ENCODE results near the gene LRRC26. TPM values are rescaled to one million over a fixed set of nuclear protein-coding genes. Genes with fewer than 3 reads are reported as not detected.

LRRC26 gene
- total and polyA plus RNA-seq, 4 donors: 0.12 to 5.2 (median 0.57) TPM

GRCh38 chr9:137128862-137129455 lies 40.9 kb downstream of the LRRC26 start:
- no peak for DNase-seq
- WGBS, 2 donors: 24 to 27% methylated on average over 37 of the region's 37 CpGs
- Histone ChIP-seq H3K27me3 (ENCODE audit: control insufficient read depth in 3 of 3, insufficient read depth in 3 of 3, low read length in 2 of 3) (peaks cover 0 to 3% (median 0%) of the 10 kb centered on the region in 3 donors), H3K4me1 (ENCODE audit: control insufficient read depth in 5 of 5, insufficient read depth in 5 of 5, low read length in 5 of 5) (peaks cover 0 to 16% (median 6%) of the 10 kb centered on the region in 5 donors), H3K9ac (ENCODE audit: insufficient read depth in 1 of 2, low read length in 2 of 2) (no peak overlapping the region), H3K4me3 (peak overlapping the region; percentile 76), H3K36me3 (ENCODE audit: control insufficient read depth in 4 of 4, insufficient read depth in 4 of 4, low read length in 4 of 4) (no peaks in the 10 kb centered on the region), H3K9me3 (ENCODE audit: control insufficient read depth in 4 of 4, insufficient read depth in 3 of 4, low read length in 3 of 4) (peaks cover 0 to 5% (median 0%) of the 10 kb centered on the region in 4 donors), H3K27ac (ENCODE audit: low read depth in 1 of 2, low read length in 1 of 2) (peak overlapping the region; percentile 65 to 80)
- no peak for ATAC-seq (ENCODE audit: insufficient read depth, low FRiP score)
- TF ChIP-seq CTCF (IDR thresholded peaks at IDR 0.05; ENCODE audit: control extremely low read depth, extremely low read depth): no peak

GRCh38 chr9:137128158-137128861 lies 41.5 kb downstream of the LRRC26 start:
- no peak overlapping the region for H3K9ac ChIP-seq (ENCODE audit: insufficient read depth in 1 of 2, low read length in 2 of 2)

GRCh38 chr9:137127301-137128157 lies 42.3 kb downstream of the LRRC26 start:
- ATAC-seq (ENCODE audit: insufficient read depth, low FRiP score) (no peak), DNase-seq (peak; percentile 24 to 59 (median 37))
- H3K9me3 ChIP-seq (ENCODE audit: control insufficient read depth in 4 of 4, insufficient read depth in 3 of 4, low read length in 3 of 4): peaks cover 0 to 5% (median 0%) of the 10 kb centered on the region in 4 donors
- TF ChIP-seq CTCF (IDR thresholded peaks at IDR 0.05; ENCODE audit: control extremely low read depth, extremely low read depth): no peak
- H3K27me3 ChIP-seq (ENCODE audit: control insufficient read depth in 3 of 3, insufficient read depth in 3 of 3, low read length in 2 of 3): no peaks in the 10 kb centered on the region
- no peaks in the 10 kb centered on the region for H3K36me3 ChIP-seq (ENCODE audit: control insufficient read depth in 4 of 4, insufficient read depth in 4 of 4, low read length in 4 of 4)
- H3K4me1 ChIP-seq (ENCODE audit: control insufficient read depth in 5 of 5, insufficient read depth in 5 of 5, low read length in 5 of 5): peaks cover 0 to 16% (median 6%) of the 10 kb centered on the region in 5 donors
- H3K4me3 ChIP-seq: no peak overlapping the region
- peak overlapping the region in 1 of 2 donors; percentile 82 for H3K27ac ChIP-seq (ENCODE audit: low read depth in 1 of 2, low read length in 1 of 2)
- H3K9ac ChIP-seq (ENCODE audit: insufficient read depth in 1 of 2, low read length in 2 of 2): peak overlapping the region in 1 of 2 donors; percentile 61
- WGBS, 2 donors: 14 to 15% methylated on average over 24 of the region's 24 CpGs

More at GRCh38 chr9:137128158-137128861, 41.5 kb downstream of the LRRC26 start:
- Histone ChIP-seq H3K9me3 (ENCODE audit: control insufficient read depth in 4 of 4, insufficient read depth in 3 of 4, low read length in 3 of 4) (peaks cover 0 to 5% (median 0%) of the 10 kb centered on the region in 4 donors), H3K36me3 (ENCODE audit: control insufficient read depth in 4 of 4, insufficient read depth in 4 of 4, low read length in 4 of 4) (no peaks in the 10 kb centered on the region), H3K4me1 (ENCODE audit: control insufficient read depth in 5 of 5, insufficient read depth in 5 of 5, low read length in 5 of 5) (peaks cover 0 to 16% (median 6%) of the 10 kb centered on the region in 5 donors), H3K4me3 (peak overlapping the region; percentile 8), H3K27ac (ENCODE audit: low read depth in 1 of 2, low read length in 1 of 2) (peak overlapping the region in 1 of 2 donors; percentile 80), H3K27me3 (ENCODE audit: control insufficient read depth in 3 of 3, insufficient read depth in 3 of 3, low read length in 2 of 3) (no peaks in the 10 kb centered on the region)
- ATAC-seq (ENCODE audit: insufficient read depth, low FRiP score) (no peak), DNase-seq (peak in 1 of 3 donors; percentile 47)
- TF ChIP-seq CTCF (IDR thresholded peaks at IDR 0.05; ENCODE audit: control extremely low read depth, extremely low read depth): no peak
- 56 to 67% methylated on average over 19 of the region's 19 CpGs for WGBS, 2 donors

Data from lung (tissue), 12 donors.